Epidermal melanocyte (primary cell): ENCODE measurements around the gene USP31.
"Not testable (repeated sequence)": the region's sequence is repeated elsewhere in the genome, so short reads cannot be mapped to it uniquely, and the experiment has no call there.

Source experiments
- DNase-seq: peaks from one replicate; pipeline ENCODE4 v3.0.0; 2011; ENCODE audit warnings: low spot score; ENCODE audit not compliant: insufficient read length

USP31 gene

DNA sequence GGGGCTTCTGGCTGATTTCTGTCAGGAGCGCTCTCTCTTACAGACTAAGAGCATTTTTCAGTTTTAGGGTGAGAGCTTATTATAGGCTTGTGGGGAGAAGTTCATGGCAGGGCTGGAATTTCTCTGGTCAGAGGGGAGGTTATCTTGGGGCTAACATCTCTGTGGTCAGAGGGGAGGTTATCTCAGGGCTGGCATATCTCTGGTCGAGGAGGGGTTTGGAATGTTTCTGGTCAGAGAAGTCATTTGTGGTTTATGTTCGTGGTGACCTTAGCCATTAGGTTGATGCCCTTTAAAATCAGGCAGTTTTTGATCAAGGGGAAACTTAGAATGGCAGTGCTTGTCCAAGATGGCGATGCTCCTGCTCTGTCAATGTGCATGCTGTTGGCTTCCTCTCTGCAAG lies 10.8 kb upstream of the USP31 start:
- no peak for DNase-seq

DNA sequence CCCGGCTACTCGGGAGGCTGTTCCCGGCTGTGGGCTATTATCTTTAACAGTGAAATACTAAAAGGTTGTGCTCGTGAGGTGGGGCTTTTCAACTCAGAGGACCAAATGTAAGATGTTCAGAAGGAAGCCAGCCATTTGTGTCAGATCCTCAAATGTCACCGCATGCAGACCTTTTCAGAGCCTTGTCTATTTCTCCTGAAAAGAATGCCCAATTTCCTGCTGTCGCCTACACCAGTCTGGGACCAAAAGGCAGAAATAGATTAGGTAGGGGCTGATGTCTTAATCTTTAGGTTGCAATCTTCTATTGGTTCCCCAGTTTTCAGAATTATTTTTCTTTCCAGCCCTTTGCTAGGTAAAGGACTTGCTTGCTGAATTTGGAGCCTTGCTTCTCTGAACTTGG lies 8.9 kb upstream of the USP31 start:
- no peak for DNase-seq

DNA sequence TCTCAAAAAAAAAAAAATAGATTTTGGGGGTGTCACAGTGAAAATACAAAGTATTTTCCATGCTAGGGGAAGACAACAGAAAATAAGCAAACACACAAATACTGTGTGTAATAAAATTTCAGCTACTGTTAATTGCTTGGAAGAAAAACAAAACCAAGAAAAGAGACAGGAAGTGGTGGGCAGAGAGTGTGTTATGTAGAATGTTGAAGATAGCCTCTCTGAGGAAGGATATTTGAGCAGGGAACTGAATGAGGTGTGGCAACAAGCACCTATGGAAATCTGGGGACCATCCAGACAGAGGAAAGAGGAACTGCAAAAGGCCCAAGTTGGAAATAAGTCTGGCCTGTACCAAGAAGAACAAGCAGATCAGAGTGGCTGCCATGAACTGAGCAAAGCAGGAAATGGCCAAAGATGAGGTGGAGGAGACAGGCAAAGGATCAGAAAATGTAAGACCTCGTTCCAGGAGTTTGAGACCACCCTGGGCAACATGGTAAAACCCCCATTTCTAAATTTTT lies 7.8 kb upstream of the USP31 start:
- DNase-seq = no peak

DNA sequence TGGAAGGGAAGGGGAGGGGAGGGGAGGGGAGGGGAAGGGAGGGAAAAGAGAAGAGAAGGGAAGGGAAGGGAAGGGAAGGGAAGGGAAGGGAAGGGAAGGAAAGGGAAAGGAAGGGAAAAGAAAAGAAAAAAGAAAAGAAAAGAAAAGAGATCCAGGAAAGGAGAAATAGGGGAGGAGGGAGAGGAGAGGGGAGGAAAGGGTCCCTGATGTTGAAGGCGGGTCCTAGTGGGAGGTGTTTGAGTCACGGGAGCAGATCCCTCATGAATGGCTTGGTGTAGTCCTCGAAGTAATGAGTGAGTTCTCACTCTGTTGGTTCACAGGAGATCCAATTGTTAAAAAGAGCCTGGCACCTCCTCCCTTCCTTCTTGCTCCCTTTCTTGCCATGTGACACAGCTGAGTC lies 6.9 kb upstream of the USP31 start:
- no peak for DNase-seq

DNA sequence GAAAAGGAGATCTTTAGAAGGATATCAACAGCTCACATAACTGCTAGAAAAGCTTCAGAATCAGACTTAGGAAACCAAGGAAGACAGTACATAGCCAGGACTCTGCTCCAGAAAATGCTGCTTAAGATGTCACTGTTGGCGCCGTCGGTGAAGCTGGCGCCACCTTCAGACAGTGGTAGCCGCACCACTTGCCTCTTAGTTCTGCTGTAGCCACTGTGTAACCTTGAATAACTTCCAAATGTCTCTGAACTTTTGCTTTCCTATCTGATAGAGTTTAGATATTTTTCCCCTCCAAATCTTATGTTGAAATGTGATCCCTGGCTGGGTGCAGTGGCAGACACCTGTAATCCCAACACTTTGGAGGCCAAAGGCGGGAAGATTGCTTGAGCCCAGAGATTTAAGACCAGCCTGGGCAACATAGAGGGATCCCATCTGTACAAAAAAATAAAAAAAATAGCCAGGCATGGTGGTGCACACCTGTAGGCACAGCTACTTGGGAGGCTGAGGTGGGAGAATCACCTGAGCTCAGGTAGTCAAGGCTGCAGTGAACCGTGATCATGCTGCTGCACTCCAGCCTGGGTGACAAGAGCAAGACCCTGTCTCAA lies 6.3 kb upstream of the USP31 start:
- DNase-seq = no peak

DNA sequence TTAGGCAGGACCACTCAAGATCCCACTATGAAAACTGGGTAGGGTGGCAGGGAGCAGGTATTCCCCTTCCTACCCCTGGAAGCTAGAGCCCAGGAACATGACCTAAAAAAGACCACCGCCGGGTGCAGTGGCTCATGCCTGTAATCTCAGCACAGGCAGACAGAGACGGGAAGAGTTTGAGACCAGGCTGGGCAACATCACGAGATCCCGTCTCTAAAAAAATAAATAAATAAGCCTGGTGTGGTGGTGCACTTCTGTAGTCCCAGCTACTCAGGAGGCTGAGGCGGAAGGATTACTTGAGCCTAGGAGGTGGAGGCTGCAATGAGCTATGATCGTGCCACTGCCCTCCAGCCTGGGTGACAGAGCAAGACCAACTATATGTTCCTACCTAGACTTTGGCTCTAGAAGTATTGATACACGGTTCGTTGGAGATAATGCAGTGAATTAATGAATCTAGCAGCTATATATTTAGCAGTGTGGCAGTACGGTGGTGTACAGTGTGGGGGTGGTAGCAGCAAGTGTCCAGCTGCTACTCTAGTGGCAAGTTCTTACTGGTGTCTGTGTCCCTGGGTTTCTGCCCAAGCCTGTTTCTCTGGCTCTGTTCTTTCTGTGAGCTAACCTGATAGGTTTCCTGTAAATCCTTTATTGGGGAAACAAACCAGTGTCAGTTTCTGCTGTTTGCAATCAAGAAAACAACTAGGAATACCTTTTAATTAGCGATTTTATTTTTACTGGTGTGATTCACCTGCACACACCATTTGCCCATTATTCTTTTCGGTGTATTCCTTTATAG lies 3.3 kb upstream of the USP31 start:
- no peak for DNase-seq

DNA sequence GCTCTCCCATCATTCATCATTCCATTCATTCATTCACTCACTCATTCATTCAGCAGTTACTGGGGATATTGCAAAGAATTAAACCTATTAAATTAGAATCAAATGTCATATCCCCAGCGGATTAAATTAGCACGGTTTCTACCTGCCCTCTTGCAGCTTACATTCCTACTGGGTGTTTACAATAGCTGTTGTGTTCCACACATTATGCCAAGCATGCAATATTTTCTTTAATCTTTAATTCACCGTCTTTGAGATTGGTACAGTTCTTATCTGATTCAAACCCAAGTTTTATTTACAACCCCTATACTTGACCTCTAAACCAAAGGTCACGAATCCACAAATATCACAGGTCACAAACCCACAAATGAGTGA lies 727 bp upstream of the USP31 start:
- DNase-seq = no peak

DNA sequence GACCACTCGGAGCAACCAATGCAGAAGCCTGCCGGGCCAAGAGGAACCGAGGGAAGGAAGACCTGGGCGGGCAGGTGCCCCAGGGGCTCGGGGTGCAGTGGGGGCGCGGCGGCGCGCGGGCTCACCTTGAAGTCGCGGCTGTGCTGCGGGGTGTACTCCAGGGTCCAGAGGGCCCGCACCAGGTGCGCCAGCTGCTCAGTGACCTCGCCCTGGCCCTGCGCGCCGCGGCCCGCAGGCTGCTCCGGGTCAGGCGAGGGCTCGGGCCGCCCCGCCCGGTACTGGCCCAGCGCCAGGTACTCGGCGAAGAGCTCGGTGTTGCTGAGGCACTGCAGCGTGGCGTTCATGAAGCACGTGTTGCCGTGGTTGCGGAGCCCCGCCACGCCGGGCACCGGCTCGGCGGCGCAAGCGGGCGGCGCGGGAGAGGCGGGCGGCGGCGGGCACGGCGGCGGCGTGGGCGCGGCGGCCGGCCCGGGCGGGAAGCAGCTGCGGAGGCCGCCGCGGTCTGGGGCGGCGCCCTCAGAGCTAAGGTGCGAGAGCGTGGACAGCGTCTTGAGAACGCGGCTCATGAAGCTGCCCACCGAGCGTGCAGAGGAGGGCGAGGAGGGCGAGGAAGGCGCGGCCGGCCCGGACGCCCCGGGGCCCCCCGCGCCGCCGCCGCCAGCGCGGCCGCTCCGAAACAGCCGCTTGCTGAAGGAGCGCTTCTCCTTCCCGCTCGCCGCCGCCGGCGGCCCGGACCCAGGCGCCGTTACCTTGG lies 562 bp downstream of the USP31 start:
- DNase-seq = peak; percentile 19

DNA sequence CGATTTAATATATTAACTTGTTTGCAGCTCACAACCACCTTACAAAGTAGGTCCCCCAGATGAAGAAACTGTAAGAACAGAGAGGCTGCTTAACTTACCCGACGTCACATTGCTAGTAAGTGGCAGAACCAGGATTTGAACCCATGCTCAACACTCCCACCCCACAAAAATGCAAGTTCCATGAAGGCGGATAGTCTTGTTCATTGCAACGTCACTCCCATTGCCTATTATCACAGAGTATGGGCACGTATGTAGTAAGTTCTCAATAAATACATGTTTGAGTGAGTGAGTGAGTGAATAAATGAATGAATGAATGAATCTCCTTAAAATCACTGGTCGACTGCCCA lies 1.1 kb downstream of the USP31 start:
- no peak for DNase-seq

DNA sequence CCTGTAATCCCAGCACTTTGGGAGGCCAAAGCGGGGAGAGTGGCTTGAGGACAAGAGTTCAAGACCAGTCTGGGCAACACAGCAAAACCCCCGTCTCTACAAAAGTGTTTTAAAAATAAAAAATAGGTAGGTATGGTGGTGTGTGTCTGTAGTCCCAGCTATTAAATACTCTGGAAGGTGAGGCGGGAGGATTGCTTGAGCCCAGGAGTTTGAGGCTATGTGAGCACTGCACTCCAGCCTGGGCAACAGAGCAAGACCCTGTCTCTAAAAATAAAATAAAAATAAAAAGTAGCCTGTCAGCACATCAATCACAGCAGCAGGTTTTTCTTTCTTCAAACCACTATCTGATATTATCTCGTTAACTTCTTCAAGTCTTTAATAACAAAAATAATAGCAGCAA lies 1.6 kb downstream of the USP31 start:
- DNase-seq = no peak

DNA sequence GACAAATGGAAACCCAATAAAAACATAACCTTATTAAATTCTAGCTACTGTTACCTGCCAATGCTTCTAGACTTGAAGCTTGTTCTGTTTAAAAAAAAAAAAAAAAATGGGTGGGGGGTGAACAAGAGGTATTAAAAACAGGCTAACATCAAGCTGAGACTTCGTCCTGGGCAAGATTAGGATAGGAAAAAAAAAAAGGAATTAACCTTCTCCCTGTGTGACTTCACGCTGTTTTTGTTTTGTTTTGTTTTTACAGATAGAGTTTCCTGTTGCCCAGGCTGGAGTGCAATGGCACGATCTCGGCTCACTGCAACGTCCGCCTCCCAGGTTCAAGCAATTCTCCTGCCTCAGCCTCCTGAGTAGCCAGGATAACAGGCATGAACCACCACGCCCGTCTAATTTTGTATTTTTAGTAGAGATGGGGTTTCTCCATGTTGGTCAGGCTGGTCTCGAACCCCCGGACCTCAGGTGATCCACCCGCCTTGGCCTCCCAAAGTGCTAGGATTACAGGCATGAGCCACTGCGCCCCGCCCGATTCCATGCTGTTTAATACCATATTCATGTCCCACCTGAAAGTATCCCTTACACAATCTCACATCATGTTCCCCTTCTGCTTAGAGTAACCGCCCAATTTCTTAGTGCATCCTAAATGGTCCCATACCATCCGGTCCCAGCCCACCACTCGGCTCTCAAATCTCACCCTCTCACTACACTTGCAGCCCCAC lies 2.2 kb downstream of the USP31 start:
- DNase-seq = no peak

DNA sequence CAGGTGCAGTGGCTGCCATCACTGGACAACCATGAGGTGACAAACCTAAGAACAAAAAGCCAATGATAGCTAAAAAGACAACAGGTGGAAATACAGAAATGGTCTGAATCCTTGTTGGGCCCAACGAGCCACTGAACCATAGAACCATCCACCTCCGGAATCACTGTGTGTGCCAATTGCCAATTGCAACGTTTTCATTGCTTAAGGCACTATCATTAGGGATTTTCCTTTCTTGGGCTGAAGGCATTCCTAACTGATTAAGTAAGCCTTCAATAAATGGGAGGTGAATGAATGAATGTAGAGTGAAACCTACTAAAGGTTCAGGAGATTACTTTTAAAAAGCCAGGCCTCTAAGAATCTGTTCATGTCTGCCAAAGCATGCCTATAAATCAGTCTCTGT lies 3.6 kb downstream of the USP31 start:
- DNase-seq = no peak

DNA sequence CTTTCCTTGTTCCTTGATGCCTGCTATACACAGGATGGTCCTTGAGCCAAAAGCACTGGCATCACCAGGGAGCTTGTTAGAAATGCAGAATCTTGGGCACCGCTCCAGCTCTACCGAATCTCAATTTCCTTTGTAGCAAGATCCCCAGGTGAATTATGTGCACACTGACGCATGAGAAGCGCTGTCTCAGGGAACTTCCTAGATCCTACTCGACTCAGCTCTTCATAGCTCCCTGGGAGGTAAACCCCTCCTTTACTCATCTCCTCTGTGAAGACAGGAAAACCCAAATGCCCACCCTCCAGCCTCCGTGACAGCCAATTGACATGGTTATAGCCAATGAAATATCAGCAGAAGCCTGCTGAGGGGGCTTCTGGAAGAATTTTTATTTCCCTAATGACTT lies 4.1 kb downstream of the USP31 start:
- no peak for DNase-seq

DNA sequence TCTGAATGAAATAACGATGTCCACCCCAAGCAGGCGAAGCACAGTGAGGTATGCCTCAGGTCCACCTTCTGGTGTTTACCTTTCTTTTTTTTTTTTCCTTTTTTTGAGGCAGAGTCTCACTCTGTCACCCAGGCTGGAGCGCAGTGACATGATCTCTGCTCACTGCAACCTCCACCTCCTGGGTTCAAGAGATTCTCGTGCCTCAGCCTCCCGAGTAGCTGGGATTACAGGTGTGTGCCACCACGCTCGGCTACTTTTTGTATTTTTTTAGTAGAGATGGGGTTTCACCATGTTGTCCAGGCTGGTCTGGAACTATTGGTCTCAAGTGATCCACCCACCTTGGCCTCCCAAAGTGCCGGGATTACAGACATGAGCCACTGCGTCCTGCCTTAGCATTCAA lies 4.9 kb downstream of the USP31 start:
- DNase-seq = not testable (repeated sequence)

DNA sequence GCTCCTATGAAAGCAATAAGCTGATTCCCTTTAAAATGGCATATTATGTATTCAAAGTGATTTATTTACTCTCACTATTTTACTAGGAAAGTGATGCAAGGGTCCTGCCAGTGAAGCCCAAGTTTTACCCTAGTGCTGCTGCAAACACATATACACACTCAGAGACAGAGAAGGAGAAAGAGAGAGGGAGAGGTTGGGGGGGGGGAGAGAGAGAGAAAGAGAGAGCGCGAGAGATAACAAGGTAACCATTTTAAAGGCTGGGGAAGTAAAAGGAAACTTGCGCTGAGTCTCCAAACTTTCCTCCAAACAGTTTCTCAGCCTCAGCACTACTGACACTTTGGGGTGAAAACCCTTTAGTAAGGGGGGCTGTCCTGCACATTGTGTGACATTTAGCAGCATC lies 5.9 kb downstream of the USP31 start:
- no peak for DNase-seq

DNA sequence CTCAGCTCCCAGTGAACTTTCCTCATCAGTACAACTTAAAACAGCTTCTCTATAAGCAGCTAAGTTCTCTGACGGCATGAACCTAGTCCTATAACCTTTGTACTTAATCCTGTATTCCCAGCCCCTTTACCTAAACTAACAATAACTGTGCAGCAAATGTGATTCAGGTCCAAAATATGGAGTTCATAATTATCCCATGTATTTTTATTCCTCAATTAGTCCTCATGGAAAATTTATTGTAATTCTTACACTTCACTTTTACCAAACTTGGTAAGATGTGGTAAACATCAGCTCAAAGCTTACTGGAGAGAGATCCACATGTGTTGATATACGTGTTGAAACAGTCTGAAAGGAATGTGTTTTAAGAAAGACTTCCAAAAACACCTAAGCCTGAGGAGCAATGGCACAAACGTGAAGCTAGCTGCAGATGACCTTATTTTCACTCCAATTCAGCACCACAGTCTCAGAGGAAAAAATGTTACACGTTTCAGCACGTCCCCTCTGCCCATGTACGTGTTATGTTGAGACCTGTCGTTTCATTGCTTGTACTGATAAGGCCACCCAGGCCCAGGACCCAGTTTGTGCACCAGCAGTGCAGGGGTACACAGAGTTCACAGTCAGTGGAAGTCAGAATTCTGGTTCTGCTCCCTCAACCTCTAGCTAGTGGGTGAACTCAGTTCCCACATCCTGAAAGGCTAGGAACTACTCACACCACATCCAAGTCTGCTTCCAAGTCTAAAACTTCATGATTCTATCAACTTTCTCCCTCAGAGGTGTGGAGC lies 7.1 kb downstream of the USP31 start:
- no peak for DNase-seq

DNA sequence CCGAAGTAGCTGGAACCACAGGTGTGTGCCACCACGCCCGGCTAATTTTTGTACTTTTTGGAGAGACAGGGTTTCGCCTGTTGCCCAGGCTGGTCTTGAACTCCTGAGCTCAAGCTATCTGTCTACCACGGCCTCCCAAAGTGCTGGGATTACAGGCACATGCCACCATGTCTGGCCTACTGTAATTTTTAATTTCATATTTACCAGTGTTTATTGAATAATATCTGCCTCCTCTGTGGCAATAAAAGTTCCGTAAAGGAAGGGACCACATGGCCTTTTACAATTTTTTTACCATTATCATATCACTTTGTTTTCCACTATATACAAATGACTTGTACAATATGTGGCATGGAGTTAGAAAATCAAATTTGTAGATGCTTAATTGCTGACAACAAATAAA lies 7.8 kb downstream of the USP31 start:
- no peak for DNase-seq

DNA sequence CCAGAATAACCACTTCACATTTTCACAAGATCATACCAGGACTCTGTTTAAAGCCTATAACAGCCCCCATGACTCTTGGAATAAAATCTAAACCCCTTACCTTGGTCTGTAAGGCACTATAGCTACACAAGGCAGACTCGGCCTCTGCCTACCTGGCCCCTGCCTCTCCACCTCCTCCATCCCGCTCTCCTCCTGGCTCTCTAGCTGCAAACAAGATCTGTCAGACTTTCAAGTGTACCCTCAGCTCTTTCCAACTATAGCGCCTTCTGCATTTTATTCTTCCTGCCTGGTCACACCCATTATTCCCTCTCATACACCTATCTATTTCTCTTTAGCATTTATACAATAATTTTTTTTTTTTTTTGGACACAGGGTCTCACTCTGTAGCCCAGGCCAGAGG lies 8.2 kb downstream of the USP31 start:
- no peak for DNase-seq

DNA sequence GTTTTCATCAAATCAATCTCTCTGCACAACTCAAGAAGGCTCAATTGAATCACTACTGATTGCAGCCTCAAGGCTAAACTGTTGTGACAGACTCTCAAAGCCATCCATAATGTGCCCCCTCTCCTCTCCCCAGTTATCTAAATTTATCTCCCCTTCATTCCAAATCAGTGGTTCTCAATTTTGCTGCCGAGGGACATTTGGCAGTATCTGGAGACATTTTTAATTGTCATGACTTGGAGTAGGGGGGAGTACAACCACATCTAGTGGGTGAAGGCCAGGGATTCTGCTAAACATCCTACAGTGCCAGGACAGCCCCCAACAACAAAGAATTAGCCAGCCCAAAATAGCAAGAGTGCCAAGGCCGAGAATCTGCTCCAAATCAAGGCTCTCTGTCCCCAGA lies 9.1 kb downstream of the USP31 start:
- no peak for DNase-seq

DNA sequence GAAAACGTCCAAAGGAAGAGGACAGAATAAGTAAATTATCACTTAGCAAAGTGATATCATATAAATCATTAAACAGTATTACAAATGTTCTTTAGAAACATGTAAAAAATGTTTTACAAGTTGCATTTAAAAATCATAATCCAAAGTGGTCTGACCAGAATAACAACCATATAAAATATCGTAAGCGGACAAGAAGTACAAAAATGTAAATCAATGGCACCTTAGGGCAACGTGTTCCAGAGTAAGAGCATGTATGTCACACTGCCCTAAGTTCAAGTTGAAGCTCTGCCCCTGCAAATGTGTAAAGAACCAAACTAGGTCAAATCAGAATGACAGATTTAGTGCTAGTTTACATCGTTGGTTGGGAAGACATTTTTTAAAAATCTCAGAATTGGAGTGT lies 11.4 kb downstream of the USP31 start:
- no peak for DNase-seq

DNA sequence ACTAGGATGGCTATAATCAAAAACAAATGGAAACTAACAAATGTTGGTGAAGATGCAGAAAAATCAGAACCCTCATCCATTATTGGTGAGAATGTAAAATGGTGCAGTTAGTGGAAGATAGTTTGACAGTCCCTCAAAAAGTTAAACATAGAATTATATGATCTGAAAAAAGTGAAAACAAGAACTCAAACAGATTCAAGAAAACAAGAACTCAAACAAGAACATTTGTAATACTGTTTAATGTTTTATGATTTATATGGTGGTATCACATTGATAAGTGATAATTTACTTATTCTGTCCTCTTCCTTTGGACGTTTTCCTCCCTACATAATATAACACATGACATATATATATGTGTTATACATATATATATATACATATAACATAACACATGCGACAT lies 12.0 kb downstream of the USP31 start:
- no peak for DNase-seq
